HFFc6 (cell line): ENCODE measurements around the gene CSF1. TPM values are rescaled to one million over a fixed set of nuclear protein-coding genes. Genes with fewer than 3 reads are reported as not detected.

ENCODE experiments used
- DNase-seq: peaks from one replicate; pipeline ENCODE4 v3.0.0-alpha.2; 2018
- H3K27ac Mint-ChIP-seq: 2 replicates; pipeline ENCODE4 v1.8.0; 2020; ENCODE audit warnings: mild to moderate bottlenecking, mixed read lengths
- H3K27me3 Mint-ChIP-seq: 2 replicates; pipeline ENCODE4 v1.8.0; 2021; ENCODE audit warnings: mild to moderate bottlenecking, moderate library complexity, mixed read lengths; ENCODE audit not compliant: insufficient read depth
- H3K36me3 Mint-ChIP-seq: 2 replicates; pipeline ENCODE4 v1.8.0; 2021; ENCODE audit warnings: low read depth, mixed read lengths
- H3K4me1 Mint-ChIP-seq: 2 replicates; pipeline ENCODE4 v1.8.0; 2020; ENCODE audit warnings: low read depth, mixed read lengths
- H3K4me3 Mint-ChIP-seq: 2 replicates; pipeline ENCODE4 v1.8.0; 2020; ENCODE audit warnings: mild to moderate bottlenecking, moderate library complexity, mixed read lengths
- H3K9me3 Mint-ChIP-seq: 2 replicates; pipeline ENCODE4 v1.8.0; 2020; ENCODE audit warnings: mild to moderate bottlenecking, mixed read lengths
- total RNA-seq, 6 experiments: library from RNA; stranded (reverse); fragmentation: NEBNext Ultra II Directional; extraction: Animal tissue kit (Norgen Biotek cat#: 25700); gene quantifications; 2 replicates in 1 of 6; 3 replicates in 5 of 6; pipeline ENCODE4 v1.2.3, GENCODE V29; 2021
- TF ChIP-seq, protein P1 (sequence below): fragments of 200-600 bp; sonication (generic); IDR thresholded peaks from 2 replicates; pipeline ENCODE4 v1.5.0; 2021; ENCODE audit warnings: antibody characterized with exemption, mild to moderate bottlenecking

The CSF1 gene
- total RNA-seq, 6 experiments from 2014 or later: 28.7 to 79.3 (median 72.4) TPM

- no peaks in the 10 kb centered on the region; the same call in 1 of the 2 replicates for H3K27me3 Mint-ChIP-seq
- TF ChIP-seq, protein P1, sequence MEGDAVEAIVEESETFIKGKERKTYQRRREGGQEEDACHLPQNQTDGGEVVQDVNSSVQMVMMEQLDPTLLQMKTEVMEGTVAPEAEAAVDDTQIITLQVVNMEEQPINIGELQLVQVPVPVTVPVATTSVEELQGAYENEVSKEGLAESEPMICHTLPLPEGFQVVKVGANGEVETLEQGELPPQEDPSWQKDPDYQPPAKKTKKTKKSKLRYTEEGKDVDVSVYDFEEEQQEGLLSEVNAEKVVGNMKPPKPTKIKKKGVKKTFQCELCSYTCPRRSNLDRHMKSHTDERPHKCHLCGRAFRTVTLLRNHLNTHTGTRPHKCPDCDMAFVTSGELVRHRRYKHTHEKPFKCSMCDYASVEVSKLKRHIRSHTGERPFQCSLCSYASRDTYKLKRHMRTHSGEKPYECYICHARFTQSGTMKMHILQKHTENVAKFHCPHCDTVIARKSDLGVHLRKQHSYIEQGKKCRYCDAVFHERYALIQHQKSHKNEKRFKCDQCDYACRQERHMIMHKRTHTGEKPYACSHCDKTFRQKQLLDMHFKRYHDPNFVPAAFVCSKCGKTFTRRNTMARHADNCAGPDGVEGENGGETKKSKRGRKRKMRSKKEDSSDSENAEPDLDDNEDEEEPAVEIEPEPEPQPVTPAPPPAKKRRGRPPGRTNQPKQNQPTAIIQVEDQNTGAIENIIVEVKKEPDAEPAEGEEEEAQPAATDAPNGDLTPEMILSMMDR: no peak
- no peak overlapping the region for H3K27ac Mint-ChIP-seq
- H3K36me3 Mint-ChIP-seq: peaks cover under 1% of the 10 kb centered on the region; the same call in 1 of the 2 replicates
- no peaks in the 10 kb centered on the region for H3K9me3 Mint-ChIP-seq
- peak; percentile 58 for DNase-seq
- H3K4me1 Mint-ChIP-seq: peaks cover 11% of the 10 kb centered on the region
- no peak overlapping the region for H3K4me3 Mint-ChIP-seq
Measured at GRCh38 chr1:109944541-109944940, 33.9 kb downstream of the CSF1 start.

DNA sequence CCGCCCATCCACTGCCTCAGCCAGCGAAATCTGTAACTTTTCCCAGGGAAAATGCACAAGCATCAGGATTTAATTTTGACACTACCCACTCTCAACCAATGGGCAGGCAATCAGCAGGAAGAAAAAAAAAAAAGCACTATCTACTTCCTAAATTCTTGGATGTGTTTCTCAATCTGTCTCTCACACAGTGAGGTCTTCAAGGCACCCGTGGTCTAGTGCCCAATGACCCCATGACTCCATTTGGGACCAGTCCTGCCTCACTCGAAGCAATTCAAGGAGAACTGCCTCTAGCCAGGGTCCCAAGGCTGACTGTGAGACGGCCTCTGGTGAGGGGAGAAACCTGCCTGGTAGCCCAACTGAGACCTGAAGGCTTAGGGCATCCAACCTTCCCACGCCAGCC lies 35.9 kb downstream of the CSF1 start:
- H3K36me3 Mint-ChIP-seq: no peaks in the 10 kb centered on the region
- TF ChIP-seq, protein P1: no peak
- peaks cover 11% of the 10 kb centered on the region for H3K4me1 Mint-ChIP-seq
- no peak overlapping the region for H3K27ac Mint-ChIP-seq
- H3K9me3 Mint-ChIP-seq: no peaks in the 10 kb centered on the region
- no peak overlapping the region for H3K4me3 Mint-ChIP-seq
- no peak for DNase-seq
- no peaks in the 10 kb centered on the region; the same call in 1 of the 2 replicates for H3K27me3 Mint-ChIP-seq

- no peak for DNase-seq
- Mint-ChIP-seq H3K4me3 (no peak overlapping the region), H3K9me3 (no peaks in the 10 kb centered on the region), H3K27me3 (no peaks in the 10 kb centered on the region; the same call in 1 of the 2 replicates), H3K27ac (no peak overlapping the region), H3K36me3 (no peaks in the 10 kb centered on the region), H3K4me1 (peaks cover 11% of the 10 kb centered on the region)
- TF ChIP-seq, protein P1: no peak
Measured at GRCh38 chr1:109947582-109948284, 37.1 kb downstream of the CSF1 start.

DNA sequence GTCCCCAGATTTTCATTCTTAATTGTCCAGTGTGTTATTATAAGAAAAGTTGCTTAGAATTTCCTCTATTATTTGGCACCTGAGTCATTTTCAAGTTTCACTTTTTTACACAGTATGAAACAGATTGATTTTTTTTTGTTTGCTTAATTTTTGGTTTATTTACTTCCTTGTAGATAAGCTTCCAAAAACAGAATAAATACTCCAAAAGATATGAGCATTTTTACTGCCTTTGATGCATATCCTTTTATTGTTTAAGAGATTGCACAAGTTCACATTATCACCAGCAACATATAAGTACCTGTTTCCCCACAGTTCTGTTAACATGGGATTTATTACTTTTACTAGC lies 37.6 kb downstream of the CSF1 start:
- Mint-ChIP-seq H3K27me3 (no peaks in the 10 kb centered on the region; the same call in 1 of the 2 replicates), H3K9me3 (no peaks in the 10 kb centered on the region), H3K27ac (no peak overlapping the region), H3K36me3 (no peaks in the 10 kb centered on the region), H3K4me1 (peaks cover 11% of the 10 kb centered on the region), H3K4me3 (no peak overlapping the region)
- no peak for DNase-seq
- TF ChIP-seq, protein P1: no peak

DNA sequence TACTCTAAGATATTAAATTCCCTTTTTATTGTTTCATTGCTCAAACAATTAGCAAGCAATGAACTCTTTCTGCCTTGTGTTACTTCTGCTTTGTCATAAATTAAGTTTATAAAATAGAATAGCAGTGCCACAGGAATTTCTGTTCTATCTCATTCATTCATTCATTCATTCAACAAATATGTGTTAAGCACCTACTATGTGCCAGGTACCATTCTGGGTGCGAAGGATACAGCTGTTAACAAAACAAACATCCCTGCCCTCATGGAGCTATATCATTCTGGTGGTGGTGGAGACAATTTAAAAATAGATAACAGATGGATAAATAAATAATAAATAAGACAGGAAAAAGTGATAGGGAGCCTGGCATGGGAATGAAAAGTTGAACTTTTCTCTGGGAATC lies 39.4 kb downstream of the CSF1 start:
- DNase-seq: no peak
- H3K4me1 Mint-ChIP-seq: peaks cover 12% of the 10 kb centered on the region
- H3K9me3 Mint-ChIP-seq: no peaks in the 10 kb centered on the region
- TF ChIP-seq, protein P1: no peak
- no peaks in the 10 kb centered on the region for H3K27me3 Mint-ChIP-seq
- H3K27ac Mint-ChIP-seq: no peak overlapping the region
- H3K4me3 Mint-ChIP-seq: no peak overlapping the region
- H3K36me3 Mint-ChIP-seq: no peaks in the 10 kb centered on the region
